Amygdala (tissue), 56 donors: ENCODE measurements around the gene CHURC1.

Experiments
- DNase-seq, 56 donors: peaks; one replicate each; lab custom pipeline; 2025; lab: John Stamatoyannopoulos, UW

Gene CHURC1

DNA sequence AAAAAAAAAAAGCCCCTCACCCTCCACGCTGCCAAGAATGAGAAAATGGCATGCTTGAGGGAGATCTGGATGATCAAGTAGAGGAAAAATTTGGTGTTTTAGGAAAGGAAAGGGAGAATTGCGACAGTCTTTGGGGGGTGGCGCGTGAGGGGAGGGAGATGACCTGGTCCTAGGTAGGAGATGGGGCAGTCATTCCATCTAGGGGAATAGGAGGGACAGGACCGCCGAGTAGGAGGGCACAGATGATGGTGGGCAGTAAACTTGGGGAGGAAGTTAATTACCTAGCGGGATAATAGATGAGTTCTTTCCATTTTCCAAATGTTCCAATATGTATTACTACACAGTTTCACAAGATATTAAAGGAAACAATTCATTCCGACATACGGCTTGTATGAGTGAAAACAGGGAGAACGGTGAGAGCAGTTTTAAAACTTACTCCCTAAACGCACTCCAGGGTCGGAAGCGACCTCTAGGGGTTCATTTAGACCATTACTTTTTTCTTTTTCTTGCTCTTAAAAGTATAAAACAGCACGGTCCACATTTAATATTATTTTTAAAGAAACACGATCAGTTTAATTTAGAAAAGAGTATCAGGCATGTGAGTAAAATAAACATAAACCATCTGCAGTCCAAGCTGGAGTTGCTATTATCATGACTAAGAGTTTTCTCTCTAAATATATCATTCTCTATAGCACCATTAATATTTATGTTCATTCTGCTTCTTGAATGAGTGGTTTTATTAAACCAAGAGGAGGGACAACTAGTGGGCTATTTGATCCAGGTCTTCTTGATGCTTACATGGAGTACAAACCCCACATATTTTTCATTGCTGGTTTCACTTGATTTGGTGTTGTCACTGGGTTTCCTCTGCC lies 69.4 kb downstream of the CHURC1 start:
- DNase-seq: peak in 7 of 56 donors; percentile 7 to 35 (median 17)
